Measurements from ENCODE around the gene NEUROG2. TPM values are rescaled to one million over a fixed set of nuclear protein-coding genes. Genes with fewer than 3 reads are reported as not detected.

NEUROG2 gene
- total RNA-seq, 1 experiment from 2014 or later, result not detected

GRCh38 chr4:112563431-112564200 is 47.6 kb upstream of the NEUROG2 start:
- Histone ChIP-seq H3K27me3 (ENCODE audit: insufficient read depth, low read length) (no peaks in the 10 kb centered on the region), H3K79me1 (ENCODE audit: insufficient read depth, low read depth, low read length, poor library complexity, severe bottlenecking) (no peaks in the 10 kb centered on the region), H4K20me1 (ENCODE audit: control insufficient read depth, insufficient read depth, insufficient read length) (no peaks in the 10 kb centered on the region), H3K18ac (ENCODE audit: insufficient read length, low read depth, low read length) (no peak overlapping the region), H2BK15ac (ENCODE audit: low read depth, low read length) (no peak overlapping the region), H3K56ac (ENCODE audit: insufficient read length, low read depth, low read length) (no peak overlapping the region), H3K4me2 (ENCODE audit: insufficient read depth, insufficient read length, low read length) (no peak overlapping the region), H4K91ac (ENCODE audit: insufficient read length, low read depth, low read length) (no peak overlapping the region), H2BK12ac (ENCODE audit: insufficient read length, low read depth, low read length) (no peak overlapping the region), H4K5ac (ENCODE audit: insufficient read length, low read depth, low read length) (no peak overlapping the region), H2BK20ac (ENCODE audit: low read depth, low read length, poor library complexity, severe bottlenecking) (no peak overlapping the region), H3K4me1 (ENCODE audit: insufficient read depth, low read length) (no peaks in the 10 kb centered on the region), H2AK5ac (ENCODE audit: insufficient read length, low read length) (no peak overlapping the region), H3T11ph (ENCODE audit: low read length) (no peak overlapping the region), H2BK5ac (ENCODE audit: insufficient read length, low read length) (no peak overlapping the region), H3K9me3 (ENCODE audit: control insufficient read depth, low read depth, low read length) (no peaks in the 10 kb centered on the region), H3K79me2 (ENCODE audit: insufficient read depth, low read length) (no peaks in the 10 kb centered on the region), H2BK120ac (ENCODE audit: low read depth, low read length, poor library complexity, severe bottlenecking) (no peak overlapping the region), H4K8ac (replicated peaks; ENCODE audit: insufficient read length, low read depth, low read length) (no peak overlapping the region), H2AFZ (ENCODE audit: low read length) (no peak overlapping the region), H3K9ac (ENCODE audit: extremely low read depth, insufficient read length, low read length) (no peak overlapping the region), H3K14ac (ENCODE audit: insufficient read depth, low read length) (no peak overlapping the region), H3K23me2 (ENCODE audit: insufficient read length, low read depth, low read length, poor library complexity, severe bottlenecking) (no peaks in the 10 kb centered on the region), H3K4ac (ENCODE audit: low read depth, low read length) (no peak overlapping the region), H3K23ac (ENCODE audit: insufficient read length, low read depth, low read length) (no peak overlapping the region), H3K27ac (ENCODE audit: insufficient read length, low read depth, low read length) (no peak overlapping the region)
- H3K27ac Mint-ChIP-seq, result no peak overlapping the region
- TF ChIP-seq, protein P1, sequence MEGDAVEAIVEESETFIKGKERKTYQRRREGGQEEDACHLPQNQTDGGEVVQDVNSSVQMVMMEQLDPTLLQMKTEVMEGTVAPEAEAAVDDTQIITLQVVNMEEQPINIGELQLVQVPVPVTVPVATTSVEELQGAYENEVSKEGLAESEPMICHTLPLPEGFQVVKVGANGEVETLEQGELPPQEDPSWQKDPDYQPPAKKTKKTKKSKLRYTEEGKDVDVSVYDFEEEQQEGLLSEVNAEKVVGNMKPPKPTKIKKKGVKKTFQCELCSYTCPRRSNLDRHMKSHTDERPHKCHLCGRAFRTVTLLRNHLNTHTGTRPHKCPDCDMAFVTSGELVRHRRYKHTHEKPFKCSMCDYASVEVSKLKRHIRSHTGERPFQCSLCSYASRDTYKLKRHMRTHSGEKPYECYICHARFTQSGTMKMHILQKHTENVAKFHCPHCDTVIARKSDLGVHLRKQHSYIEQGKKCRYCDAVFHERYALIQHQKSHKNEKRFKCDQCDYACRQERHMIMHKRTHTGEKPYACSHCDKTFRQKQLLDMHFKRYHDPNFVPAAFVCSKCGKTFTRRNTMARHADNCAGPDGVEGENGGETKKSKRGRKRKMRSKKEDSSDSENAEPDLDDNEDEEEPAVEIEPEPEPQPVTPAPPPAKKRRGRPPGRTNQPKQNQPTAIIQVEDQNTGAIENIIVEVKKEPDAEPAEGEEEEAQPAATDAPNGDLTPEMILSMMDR (conservative IDR thresholded peaks at IDR 0.05), result no peak
- H3K4me1 Mint-ChIP-seq, result no peaks in the 10 kb centered on the region
- WGBS (ENCODE audit: extremely low coverage, insufficient read length, low lambda C conversion rate), result no CpG with 5 or more reads among the region's 4 CpGs
- H3K4me3 Mint-ChIP-seq, result no peak overlapping the region
- peaks cover 11 to 35% (median 25%) of the 10 kb centered on the region in 3 experiments; a peak in 6 of 7 replicates for H3K36me3 Mint-ChIP-seq (ENCODE audit: insufficient read depth in 1 of 3, low read depth in 3 of 3)
- H3K27me3 Mint-ChIP-seq (ENCODE audit: low read depth), result no peaks in the 10 kb centered on the region
- DNase-seq, result no peak
- H3K9me3 Mint-ChIP-seq, result peaks cover 2 to 3% of the 10 kb centered on the region in 2 experiments; a peak in 3 of 5 replicates
